NCI-H1436 treated with DMSO at 0.1 percent for 48 hours (cell line): Measurements from ENCODE around the gene NELFA.
"Not testable (repeated sequence)": the region's sequence is repeated elsewhere in the genome, so short reads cannot be mapped to it uniquely, and the experiment has no call there.

ENCODE experiments used
- DNase-seq: peaks from one replicate; lab custom pipeline; 2025; lab: John Stamatoyannopoulos, UW

Gene NELFA

GRCh38 chr4:2040391-2041238 is 31.8 kb upstream of the NELFA start:
- no peak for DNase-seq

GRCh38 chr4:2036866-2037265 is 28.1 kb upstream of the NELFA start:
- no peak for DNase-seq

GRCh38 chr4:2036327-2036726 is 27.6 kb upstream of the NELFA start:
- DNase-seq = no peak

GRCh38 chr4:2031161-2031560 is 22.4 kb upstream of the NELFA start:
- not testable (repeated sequence) for DNase-seq

DNA sequence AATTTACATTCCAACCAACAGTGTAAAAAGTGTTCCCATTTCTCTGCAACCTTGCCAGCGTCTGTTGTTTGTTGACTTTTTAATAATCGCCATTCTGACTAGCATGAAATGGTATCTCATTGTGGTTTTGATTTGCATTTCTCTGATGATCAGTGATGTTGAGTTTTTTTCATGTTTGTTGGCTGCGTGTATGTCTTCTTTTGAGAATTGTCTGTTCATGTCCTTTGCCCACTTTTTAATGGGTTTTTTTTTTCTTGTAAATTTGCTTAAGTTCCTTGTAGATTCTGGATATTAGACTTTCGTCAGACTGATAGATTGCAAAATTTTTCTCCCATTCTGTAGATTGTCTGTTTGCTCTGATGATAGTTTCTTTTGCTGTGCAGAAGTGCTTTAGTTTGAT is 18.3 kb upstream of the NELFA start:
- not testable (repeated sequence) for DNase-seq

DNA sequence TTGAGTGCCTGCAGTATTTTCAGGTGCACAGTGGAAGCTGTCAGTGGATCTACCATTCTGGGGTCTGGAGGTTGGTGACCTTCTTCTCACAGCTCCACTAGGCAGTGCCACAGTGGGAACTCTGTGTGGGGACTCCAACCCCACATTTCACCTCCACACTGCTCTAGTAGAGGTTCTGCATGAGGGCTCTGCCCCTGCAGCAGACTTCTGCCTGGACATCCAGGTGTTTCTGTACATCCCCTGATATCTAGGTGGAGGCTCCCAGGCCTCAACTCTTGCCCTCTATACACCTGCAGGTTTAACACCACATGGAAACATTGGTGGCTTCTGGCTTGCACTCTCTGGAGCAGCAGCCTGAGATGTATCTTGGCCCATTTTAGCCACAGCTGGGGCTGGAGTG is 17.0 kb upstream of the NELFA start:
- no peak for DNase-seq

DNA sequence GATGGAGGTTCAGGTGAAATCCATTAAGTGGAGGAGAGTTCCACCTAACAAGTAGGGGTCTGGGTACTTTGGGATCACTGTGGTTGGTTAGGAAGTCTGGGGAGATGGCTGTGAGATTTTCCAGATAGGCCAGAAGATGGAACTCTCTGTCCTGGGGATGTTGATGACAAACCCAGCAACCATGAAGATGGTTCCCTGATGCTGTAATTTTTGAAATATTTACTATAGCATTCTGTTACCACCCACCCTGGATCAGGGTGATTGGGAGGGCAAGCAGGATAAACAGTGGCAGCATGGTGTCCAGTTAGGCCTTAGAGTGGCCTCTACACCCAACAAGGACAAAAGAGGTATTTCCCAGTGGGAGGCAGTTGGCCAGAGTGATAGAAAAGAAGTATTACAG is 15.9 kb upstream of the NELFA start:
- DNase-seq = no peak

- not testable (repeated sequence) for DNase-seq
Observed at GRCh38 chr4:2021358-2022018, 12.7 kb upstream of the NELFA start.

GRCh38 chr4:2015008-2015407 is 6.2 kb upstream of the NELFA start:
- no peak for DNase-seq

DNA sequence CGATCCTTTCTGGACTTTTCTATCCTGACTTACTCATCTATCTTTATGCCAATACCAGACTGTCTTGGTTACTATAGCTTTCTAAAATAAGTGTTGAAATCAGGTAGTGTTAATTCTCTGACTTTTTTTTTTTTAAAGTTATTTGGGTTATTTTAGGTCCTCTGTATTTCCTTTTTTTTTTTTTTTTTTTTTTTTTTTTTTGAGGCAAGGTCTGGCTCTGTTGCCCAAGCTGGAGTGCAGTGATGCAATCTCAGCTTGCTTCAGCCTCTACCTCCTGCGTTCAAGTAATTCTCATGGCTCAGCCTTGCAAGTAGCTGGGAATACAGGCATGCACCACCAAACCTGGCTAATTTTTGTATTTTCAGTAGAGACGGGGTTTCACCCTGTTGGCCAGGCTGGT is 2.8 kb upstream of the NELFA start:
- no peak for DNase-seq

GRCh38 chr4:2009651-2010233 is 968 bp upstream of the NELFA start:
- no peak for DNase-seq

DNA sequence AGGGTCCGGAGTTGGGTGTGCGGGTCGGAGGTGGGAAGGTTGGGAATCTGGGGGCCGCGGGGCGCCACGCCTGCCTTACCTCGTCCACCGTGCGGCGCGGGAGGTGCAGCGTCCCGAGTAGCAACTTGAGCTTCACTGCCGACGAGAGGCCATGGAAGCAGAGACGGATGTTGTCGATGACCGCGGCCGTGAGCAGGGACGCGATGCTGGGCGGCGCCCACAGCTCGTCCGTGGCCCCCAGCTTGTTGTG is 178 bp downstream of the NELFA start:
- no peak for DNase-seq

DNA sequence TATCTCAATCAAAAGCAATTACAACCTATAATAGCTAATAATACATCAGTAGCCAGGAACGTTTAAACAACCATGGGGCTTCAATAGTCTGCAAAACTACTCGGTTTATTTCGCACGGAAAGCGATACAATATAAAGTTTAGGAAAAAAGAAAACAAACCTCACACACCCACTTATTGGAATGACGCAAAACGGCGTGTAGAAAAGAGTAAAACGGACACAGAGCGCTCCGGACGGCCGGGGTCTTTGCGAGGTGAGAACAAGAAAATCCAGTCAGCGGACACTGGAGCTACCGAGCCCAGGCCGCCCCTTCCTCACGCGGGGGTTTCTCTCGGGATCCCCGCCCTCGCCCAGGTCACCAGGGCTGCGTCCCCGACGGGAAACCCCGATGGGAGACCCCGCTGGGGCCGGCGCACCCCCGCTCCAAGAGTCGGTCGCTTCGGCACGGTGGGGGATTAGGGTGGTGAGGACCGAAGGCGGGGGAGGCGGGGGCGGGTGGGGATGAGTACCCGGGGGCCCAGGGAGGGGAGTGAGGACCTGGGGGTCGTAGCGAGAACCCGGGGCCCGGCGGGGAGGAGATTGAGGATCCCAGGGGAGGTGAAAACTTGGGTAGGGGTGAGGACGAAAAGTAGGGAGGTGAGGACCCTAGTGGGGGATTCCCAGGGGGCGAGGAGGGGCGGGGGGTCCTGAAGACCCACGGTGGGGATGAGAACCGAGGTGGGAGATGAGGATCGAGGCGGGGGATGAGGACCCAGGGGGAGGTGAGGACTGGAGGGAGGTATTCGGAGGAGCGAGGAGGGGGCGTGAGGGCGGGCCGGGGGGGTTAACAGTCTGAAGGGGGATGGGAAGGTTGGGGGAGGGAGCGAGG is 737 bp downstream of the NELFA start:
- no peak for DNase-seq

- DNase-seq = no peak
Observed at GRCh38 chr4:2006956-2007653, 1.7 kb downstream of the NELFA start.

- DNase-seq = no peak
Observed at GRCh38 chr4:2006367-2006766, 2.4 kb downstream of the NELFA start.

- DNase-seq = not testable (repeated sequence)
Observed at GRCh38 chr4:2003361-2003760, 5.4 kb downstream of the NELFA start.

- DNase-seq = not testable (repeated sequence)
Observed at GRCh38 chr4:1999308-1999707, 9.5 kb downstream of the NELFA start.

- DNase-seq = no peak
Observed at GRCh38 chr4:1998296-1998695, 10.5 kb downstream of the NELFA start.

DNA sequence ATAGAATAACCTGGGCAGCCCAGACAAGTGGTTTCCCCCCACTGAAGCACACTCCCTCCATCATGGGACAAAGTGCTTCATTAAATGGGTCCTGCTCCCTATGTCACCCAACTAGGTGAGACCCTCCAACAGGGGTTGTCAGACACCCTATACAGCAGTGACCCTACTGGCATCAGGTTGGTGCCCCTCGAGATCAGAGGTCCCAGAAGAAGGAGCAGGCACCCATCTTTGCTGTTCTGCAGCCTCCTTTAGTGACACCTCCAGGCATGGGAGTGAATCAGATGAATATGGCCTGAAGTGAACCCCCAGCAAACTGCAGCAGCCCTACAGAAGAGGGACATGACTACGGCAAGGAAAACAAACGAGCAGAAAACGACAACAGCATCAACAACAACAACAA is 11.1 kb downstream of the NELFA start:
- no peak for DNase-seq

GRCh38 chr4:1996866-1997611 is 11.7 kb downstream of the NELFA start:
- no peak for DNase-seq

GRCh38 chr4:1994938-1995337 is 13.8 kb downstream of the NELFA start:
- no peak for DNase-seq
